GM19193 (cell line): ENCODE results near the gene MAN1A2.

Experiments used
- POLR2A ChIP-seq: IDR thresholded peaks from 4 replicates; pipeline ENCODE4 v1.6.1; 2011; ENCODE audit not compliant: insufficient read depth, insufficient read length; ENCODE audit errors: extremely low read depth

The MAN1A2 gene

DNA sequence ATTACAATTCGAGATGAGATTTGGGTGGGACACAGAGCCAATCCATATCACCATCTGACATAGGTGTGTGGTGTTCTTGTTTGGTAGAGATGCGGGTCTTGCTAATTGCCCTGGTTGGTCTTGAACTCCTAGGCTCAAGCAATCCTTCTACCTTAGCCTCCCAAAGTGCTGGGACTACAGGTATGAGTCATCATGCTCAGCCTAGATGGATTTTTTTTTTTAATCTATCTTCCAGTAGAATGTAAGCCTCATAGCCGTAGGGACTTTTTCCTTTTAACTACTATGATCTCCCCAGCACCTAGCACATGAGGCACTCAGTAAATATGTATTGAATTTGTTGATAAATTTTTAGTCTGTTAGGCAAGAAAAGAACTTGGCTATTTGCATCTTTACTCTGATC, 144.0 kb downstream of the MAN1A2 start:
- no peak for TF ChIP-seq POLR2A

DNA sequence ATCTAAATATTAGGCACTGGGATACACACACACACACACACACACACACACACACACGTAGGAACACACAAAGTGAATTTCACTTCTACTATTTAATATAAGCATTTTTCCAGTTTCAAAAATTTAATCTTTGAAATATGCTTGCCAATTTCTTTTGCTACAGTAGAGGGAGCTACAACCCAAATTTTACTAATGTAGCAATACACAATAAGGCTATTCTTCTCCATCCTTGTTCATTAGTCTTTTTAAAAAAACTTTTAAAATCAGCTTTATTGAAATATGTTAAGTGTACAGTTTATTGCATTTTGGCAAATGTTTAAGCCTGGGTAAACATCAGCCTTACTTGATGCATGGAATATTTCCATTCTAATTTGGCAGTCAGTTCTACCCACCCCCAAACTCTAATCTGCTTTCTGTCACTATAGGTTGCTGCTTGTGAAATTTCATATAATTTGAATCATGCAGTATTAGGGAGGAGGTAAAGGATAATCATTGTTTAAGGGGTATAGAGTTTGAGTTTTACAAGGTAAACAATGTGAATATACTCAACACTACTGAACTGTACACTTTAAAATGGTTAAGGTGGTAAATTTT, 145.6 kb downstream of the MAN1A2 start:
- TF ChIP-seq POLR2A = no peak

DNA sequence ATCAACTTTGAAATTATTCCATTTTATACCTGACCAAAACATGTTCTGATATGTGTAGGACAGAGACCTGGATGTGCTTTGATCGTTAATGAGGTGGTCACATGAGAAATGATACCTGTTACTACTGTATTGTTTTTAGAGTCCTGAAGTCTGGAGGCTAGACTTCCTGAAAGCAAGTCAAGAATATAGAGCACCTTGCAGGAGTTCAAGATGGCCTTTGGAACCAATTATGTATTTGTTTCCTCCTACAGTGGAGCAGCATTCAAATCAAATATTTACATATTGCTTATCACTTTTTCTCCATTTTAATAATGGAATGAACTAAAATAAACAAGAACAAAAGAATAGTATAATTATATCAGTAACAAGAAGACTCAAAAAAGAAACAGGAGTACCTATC, 155.9 kb downstream of the MAN1A2 start:
- no peak for TF ChIP-seq POLR2A

DNA sequence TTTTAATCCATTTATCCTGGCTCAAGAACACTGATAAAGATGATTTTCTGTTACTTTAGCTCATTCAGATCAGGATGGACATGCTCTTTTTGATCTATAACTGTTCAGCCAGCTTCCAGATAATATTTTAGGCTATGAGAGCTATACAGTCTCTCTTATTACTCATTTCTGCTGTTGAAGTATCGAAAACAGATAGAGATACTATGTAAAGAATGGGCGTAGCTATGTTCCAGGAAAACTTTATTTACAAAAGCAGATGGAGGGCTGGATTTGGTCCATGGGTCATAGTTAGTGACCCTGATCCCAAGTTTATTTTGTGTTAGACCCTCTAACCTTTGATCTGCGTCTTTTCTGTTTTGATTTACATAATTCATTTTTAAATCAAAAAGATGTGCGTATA, 159.8 kb downstream of the MAN1A2 start:
- TF ChIP-seq POLR2A = no peak

DNA sequence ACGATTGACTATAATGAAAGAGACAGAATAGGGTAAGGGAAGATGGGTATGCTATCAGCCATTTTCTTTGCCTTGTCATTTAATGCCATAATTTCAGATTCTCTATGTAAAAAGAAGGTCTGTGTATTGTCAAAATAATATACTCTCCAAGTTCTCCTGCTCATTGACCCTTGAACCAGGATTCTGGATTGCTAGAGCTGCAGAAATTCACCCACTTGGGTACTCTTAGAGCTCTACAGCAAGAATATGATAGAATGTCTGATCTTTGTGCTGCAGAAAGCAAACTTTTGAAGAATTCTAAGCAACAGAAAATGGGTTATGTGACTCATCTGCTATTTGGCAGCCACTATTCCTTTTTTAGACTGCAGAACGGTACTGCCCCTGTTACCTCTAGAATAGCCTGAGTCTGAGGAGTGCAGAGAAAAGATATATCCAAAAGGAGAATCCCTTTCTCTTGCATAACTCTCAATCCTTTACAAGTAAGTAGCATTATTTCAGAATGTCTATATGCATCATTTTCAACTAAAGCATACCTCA, 160.4 kb downstream of the MAN1A2 start:
- TF ChIP-seq POLR2A = no peak

DNA sequence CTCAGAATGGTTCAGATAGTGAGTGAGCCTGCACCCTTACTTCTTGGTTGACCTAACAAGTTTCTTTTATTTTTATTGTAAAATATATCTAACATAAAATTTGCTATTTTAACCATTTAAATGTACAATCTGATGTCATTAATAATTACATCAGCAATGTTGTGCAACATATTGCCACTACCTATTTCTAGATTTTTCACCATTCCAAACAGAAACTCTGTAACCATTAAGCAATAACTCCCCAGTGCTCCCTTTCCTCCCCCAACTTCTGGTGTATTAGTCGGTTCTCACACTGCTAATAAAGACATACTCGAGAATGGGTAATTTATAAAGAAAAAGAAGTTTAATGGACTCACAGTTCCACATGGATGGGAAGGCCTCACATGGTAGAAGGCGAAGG, 162.4 kb downstream of the MAN1A2 start:
- no peak for TF ChIP-seq POLR2A

DNA sequence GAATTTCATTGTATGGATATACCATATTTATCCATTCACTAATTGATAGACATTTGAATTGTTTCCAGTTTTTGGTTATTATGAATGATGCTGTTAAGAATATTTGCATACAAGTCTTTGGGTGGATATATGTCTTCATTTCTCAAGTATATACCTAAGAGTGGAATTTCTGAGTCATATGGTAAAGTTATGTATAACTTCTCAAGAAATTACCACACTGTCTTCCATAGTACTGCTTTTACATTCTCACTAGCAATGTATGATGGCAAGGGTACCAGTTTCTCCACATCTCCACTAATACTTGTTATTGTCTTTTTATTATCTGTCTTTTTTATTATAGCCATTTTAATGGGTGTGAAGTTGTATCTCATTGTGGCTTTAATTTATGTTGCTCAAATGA, 164.0 kb downstream of the MAN1A2 start:
- no peak for TF ChIP-seq POLR2A

DNA sequence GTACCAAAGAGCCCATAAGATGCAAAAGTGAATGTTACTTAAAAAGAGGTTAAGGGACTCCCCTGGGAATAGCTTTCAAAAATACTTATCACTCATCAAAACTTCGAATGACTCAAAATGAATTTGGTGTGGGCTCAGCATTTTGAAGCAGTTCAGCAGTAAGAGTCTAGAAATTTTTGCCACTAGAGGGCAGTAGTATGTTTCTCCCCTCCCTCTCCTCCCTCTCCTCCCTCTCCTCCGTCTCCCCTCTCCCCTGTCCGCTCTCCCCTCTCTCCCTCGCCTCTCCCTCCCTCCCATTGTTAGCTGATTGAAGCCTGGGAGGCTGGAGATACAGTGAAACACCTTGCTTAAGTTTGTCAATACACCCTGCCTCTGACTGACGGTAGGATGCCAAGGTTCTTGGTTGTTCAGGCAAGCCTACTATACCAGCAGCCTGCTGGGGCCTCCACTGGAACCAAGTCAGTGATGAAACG, 167.8 kb downstream of the MAN1A2 start:
- no peak for TF ChIP-seq POLR2A

DNA sequence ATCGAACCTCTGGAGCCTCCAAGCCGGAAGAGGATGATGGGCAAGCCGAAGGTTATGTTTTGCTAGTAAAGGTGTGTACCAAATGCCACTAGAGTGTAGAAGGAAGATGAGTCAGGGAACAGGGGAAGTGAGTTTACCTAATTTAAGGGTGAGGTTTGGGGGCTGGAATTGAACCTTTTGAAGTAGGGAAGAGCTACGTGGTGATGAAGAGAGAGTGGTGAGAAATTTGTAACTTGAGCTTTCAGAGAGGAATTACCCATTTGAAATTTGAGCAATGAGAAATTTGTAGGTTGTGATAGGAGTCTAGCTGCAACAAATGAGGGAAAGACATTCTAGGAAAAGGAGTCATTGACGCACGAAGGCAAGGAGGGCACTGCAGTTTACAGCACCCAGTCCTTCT, 168.6 kb downstream of the MAN1A2 start:
- no peak for TF ChIP-seq POLR2A

DNA sequence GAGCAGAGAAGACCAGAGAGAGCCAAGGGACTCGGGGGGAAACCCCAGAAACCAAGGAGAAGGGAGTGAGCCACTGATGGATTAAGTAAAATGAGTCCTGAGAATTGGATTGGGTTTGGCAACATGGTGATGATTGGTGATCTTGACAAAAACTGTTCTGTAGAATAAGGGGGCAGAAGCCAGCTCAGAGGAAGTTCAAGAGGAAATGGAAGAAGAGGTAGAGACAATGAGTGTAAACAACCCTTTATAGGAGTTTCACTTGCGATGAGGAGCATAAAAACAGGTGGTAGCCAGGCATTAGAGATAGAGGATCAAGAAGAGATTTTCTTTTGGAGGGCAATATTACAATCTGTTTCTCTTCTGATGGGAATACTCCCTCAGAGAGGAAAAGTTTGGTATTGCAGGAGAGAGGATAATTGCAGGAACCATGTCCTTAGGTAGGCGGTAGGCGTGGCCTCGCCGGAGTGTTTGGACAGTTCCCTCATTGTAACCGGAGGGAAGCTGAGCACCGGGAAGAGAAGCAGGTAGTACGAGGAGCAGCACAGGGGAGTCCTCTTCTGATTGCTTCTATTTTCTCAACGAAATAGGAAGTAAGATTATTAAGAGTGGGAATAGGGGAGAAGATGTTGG, 170.2 kb downstream of the MAN1A2 start:
- TF ChIP-seq POLR2A = no peak

DNA sequence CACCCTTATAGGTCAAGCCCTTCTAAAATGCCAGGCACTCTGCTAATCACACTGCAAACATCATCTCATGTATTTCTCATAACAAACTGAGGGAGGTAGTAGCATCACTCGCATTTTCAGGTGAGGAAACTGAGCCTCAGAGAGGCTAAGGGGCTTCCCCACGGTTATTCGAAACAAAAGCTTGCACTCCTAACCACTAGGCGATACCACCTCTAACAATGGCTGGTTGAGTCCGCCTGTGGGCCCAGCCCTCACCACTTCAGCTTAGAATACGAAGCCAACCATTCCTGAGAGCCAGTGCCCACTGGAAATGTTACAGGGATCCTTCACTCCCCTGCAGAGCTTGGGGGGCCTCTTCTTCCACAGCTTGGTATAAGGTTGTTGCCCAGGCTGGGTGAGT, 173.3 kb downstream of the MAN1A2 start:
- TF ChIP-seq POLR2A = no peak

DNA sequence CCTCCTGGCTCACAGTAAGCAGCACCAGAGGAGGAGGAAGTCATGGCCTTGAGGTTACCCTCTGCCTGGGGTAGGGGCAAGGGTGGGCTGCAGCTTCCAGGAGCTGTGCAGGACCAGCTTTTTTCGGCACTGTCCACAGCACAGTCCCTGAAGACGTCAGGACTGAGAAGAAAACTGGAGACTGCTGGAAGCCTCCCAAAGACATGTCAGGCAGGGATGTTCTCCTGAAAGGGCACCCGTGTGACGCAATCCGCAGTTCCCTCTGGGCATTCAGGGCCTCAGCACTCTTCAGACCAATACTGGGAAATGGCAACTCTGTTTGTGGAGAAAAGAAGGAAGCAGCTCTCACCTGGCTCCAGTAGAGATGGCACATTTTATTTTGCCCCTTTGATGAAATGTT, 173.8 kb downstream of the MAN1A2 start:
- TF ChIP-seq POLR2A = no peak

DNA sequence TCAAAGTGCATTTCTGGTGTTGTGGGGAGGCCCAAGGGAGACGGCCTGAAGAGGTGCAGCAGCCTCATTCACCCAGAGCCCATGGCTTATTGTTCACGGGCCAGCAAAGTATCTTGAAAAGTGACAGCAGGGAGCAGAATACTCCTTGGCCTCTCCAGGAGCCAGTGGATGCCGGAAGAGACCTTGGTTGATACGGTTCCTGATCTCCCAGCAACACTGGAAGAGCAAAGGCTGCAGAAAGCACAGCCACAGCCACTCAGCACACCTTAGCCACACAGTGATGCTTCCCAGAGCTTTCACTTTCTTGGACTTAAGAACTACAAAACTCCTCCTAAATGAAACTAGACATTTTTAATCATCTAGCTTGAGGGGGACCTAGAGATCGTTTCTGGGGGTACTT, 174.3 kb downstream of the MAN1A2 start:
- TF ChIP-seq POLR2A = no peak

DNA sequence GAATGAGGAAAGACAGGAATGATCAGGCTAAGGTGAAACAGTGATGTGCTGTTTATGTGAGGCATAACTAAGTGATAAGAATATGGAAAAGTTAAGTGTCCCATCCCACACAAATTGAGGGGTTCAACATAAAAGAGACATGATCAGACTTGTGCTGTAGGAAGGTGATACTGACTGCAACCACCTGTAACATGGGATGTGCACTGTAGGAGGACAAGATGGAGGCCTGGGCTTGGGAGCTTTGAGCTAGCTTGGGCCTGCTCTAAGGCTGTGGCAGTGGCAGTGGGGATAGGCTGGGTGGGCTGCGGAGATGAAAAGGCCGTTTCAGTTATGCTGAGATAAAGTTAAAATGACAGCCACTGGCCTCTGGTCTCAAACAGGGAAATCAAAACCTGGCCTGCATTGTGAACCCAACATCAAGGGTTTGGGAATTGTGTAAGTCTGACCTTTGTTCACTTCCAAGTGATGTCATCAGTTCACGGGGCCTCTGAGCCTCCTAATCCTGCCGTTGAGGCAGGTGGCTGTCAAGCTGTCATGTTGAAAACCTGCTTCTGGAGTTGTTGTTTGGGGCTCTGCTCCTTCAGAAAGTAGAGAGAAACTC, 177.4 kb downstream of the MAN1A2 start:
- no peak for TF ChIP-seq POLR2A

DNA sequence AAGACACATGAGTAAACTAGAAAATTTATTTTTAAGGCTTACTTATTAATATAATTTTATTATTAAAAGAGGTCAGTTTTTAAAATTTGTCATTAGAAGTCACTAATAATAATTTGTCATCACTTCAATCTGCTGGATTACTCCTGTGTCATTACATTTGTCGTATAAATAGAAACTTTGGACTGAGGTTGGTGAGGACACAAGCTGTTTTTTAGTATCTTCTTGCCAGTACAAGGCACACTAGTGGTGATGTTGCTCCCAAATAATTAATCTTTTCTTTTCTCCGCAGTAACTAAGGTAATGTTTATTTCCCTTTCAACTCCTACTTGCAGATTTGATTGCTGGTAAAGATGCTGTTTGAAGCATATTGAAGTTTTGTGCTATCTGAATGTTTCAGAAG, 179.2 kb downstream of the MAN1A2 start:
- no peak for TF ChIP-seq POLR2A

DNA sequence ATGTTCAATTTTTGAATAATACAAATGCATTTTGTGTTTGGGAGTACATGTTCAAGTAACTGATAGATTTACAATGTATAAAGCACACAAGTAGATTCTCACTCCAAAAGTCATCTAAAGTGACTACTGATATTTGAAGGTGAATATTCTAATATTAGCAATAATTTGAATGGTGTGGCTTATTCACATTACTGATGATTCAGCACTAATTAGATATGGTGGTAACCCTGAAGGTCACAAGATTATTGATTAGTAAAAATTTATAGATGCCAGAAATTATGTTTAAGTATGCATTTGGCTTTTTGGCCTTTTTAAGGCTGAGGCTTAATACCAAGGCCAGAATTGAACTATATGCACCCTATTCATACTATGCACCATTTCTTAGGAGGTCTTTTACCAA, 186.2 kb downstream of the MAN1A2 start:
- TF ChIP-seq POLR2A = no peak
